ENCODE data around the gene FXYD2.

- TF ChIP-seq SMAD4 (CRISPR knock-in tag; conservative IDR thresholded peaks at IDR 0.05) (no peak), FIP1L1 (IDR thresholded peaks at IDR 0.05; ENCODE audit: low read depth, low read length, poor library complexity, severe bottlenecking) (no peak), POLR2AphosphoS5 (IDR thresholded peaks at IDR 0.05; ENCODE audit: control insufficient read depth, insufficient read depth, low read depth, low read length) (no peak)
Measured at GRCh38 chr11:117818041-117818873, 6.3 kb downstream of the FXYD2 start.
